MCF 10A (cell line): Measurements from ENCODE around the gene CASTOR2. TPM values are rescaled to one million over a fixed set of nuclear protein-coding genes. Genes with fewer than 3 reads are reported as not detected.
"Not testable (repeated sequence)": the region's sequence is repeated elsewhere in the genome, so short reads cannot be mapped to it uniquely, and the experiment has no call there.

ENCODE experiments used
- BruUV-seq: library from RNA; stranded (reverse); fragments of 400-500 nt; replicated peaks from 2 replicates; lab custom pipeline; 2021; lab: Mats Ljungman, UMichigan
- CTCF ChIA-PET: fragments of 300-600 bp; sonication (Branson Sonifier 250); formaldehyde crosslinking; extraction: SDS; loops from one replicate; lab custom pipeline; 2021; ENCODE audit warnings: antibody characterized with exemption, inconsistent platforms; lab: Yijun Ruan, JAX
- POLR2A ChIA-PET: fragments of 300-600, 350-650 bp; sonication (Branson Sonifier 250); formaldehyde crosslinking; extraction: SDS; loops from one replicate; lab custom pipeline; 2020; ENCODE audit warnings: antibody characterized with exemption, inconsistent platforms; lab: Yijun Ruan, JAX
- DNase-seq: peaks from one replicate; pipeline ENCODE4 v3.0.0-alpha.2; 2018; ENCODE audit not compliant: unreplicated experiment
- H3K27ac Mint-ChIP-seq: one replicate; pipeline ENCODE4 v1.8.0; 2022; ENCODE audit warnings: mild to moderate bottlenecking, low read depth, mixed read lengths; ENCODE audit not compliant: unreplicated experiment
- H3K27me3 Mint-ChIP-seq: one replicate; pipeline ENCODE4 v1.8.0; 2022; ENCODE audit warnings: mixed read lengths; ENCODE audit not compliant: insufficient read depth, unreplicated experiment
- H3K36me3 Mint-ChIP-seq: one replicate; pipeline ENCODE4 v1.8.0; 2022; ENCODE audit warnings: mild to moderate bottlenecking, moderate library complexity, mixed read lengths; ENCODE audit not compliant: insufficient read depth, unreplicated experiment
- H3K4me1 Mint-ChIP-seq: one replicate; pipeline ENCODE4 v1.8.0; 2022; ENCODE audit warnings: mixed read lengths; ENCODE audit not compliant: insufficient read depth, unreplicated experiment
- H3K4me3 Mint-ChIP-seq: one replicate; pipeline ENCODE4 v1.8.0; 2022; ENCODE audit warnings: mild to moderate bottlenecking, moderate library complexity, mixed read lengths; ENCODE audit not compliant: unreplicated experiment
- H3K9me3 Mint-ChIP-seq: one replicate; pipeline ENCODE4 v1.8.0; 2022; ENCODE audit warnings: mixed read lengths; ENCODE audit not compliant: unreplicated experiment
- CTCF ChIP-seq: fragments of 200-600 bp; IDR thresholded peaks from one replicate; pipeline ENCODE4 v1.8.0; 2022; ENCODE audit warnings: antibody characterized with exemption, mild to moderate bottlenecking; ENCODE audit not compliant: unreplicated experiment
- intact Hi-C: fragments of 100-400 bp; cut with micrococcal nuclease; formaldehyde crosslinking; loops from 2 replicates; pipeline ENCODE4 v1.14.1; 2022
- total RNA-seq: library from RNA; stranded (reverse); gene quantifications from 2 replicates; pipeline ENCODE4 v1.2.3, GENCODE V29; 2022

Gene CASTOR2
- total RNA-seq, 1 experiment from 2014 or later: 2.2 TPM

- BruUV-seq, H3K27me3 Mint-ChIP-seq, POLR2A ChIA-PET, H3K4me3 Mint-ChIP-seq, intact Hi-C loops, CTCF ChIA-PET, H3K36me3 Mint-ChIP-seq, H3K27ac Mint-ChIP-seq, DNase-seq, H3K9me3 Mint-ChIP-seq, H3K4me1 Mint-ChIP-seq: not testable (repeated sequence)
These were observed 13.0 kb downstream of the CASTOR2 start for GRCh38 chr7:74977523-74977922.

GRCh38 chr7:74988436-74988835, 23.9 kb downstream of the CASTOR2 start:
- not testable (repeated sequence) for H3K4me3 Mint-ChIP-seq

GRCh38 chr7:74993121-74993520, 28.6 kb downstream of the CASTOR2 start:
- BruUV-seq: no TSS peak
- Mint-ChIP-seq H3K36me3 (no peaks in the 10 kb centered on the region), H3K9me3 (no peaks in the 10 kb centered on the region), H3K4me3 (no peak overlapping the region), H3K4me1 (peaks cover 24% of the 10 kb centered on the region), H3K27me3 (no peaks in the 10 kb centered on the region), H3K27ac (no peak overlapping the region)
- POLR2A ChIA-PET: interaction anchor here (1.2 kb wide), 1 partner anchor 13 kb away, joined by 3 read pairs; no protein-coding TSS in a partner anchor
- CTCF ChIA-PET: no interaction called here
- no peak for TF ChIP-seq CTCF
- DNase-seq: no peak
- intact Hi-C loops: no loop called here

More at GRCh38 chr7:74988436-74988835, 23.9 kb downstream of the CASTOR2 start:
- BruUV-seq, POLR2A ChIA-PET, DNase-seq, H3K27ac Mint-ChIP-seq, H3K9me3 Mint-ChIP-seq, H3K27me3 Mint-ChIP-seq, CTCF ChIA-PET, H3K4me1 Mint-ChIP-seq, intact Hi-C loops, H3K36me3 Mint-ChIP-seq: not testable (repeated sequence)

- intact Hi-C loops, BruUV-seq, H3K36me3 Mint-ChIP-seq, DNase-seq, H3K4me3 Mint-ChIP-seq, H3K9me3 Mint-ChIP-seq, POLR2A ChIA-PET, H3K27me3 Mint-ChIP-seq, CTCF ChIA-PET: not testable (repeated sequence)
- Mint-ChIP-seq H3K27ac (peak overlapping the region; percentile 47), H3K4me1 (peaks cover 24% of the 10 kb centered on the region)
These were observed 30.5 kb downstream of the CASTOR2 start for GRCh38 chr7:74994869-74995543.

- not testable (repeated sequence) for H3K27ac Mint-ChIP-seq
- H3K4me1 Mint-ChIP-seq: peaks cover 27% of the 10 kb centered on the region
These were observed 31.9 kb downstream of the CASTOR2 start for GRCh38 chr7:74996361-74996760.

GRCh38 chr7:74997811-74998210, 33.3 kb downstream of the CASTOR2 start:
- BruUV-seq, H3K4me3 Mint-ChIP-seq, H3K27me3 Mint-ChIP-seq, H3K9me3 Mint-ChIP-seq, CTCF ChIA-PET, H3K36me3 Mint-ChIP-seq, intact Hi-C loops, POLR2A ChIA-PET: not testable (repeated sequence)
- Mint-ChIP-seq H3K4me1 (peaks cover 32% of the 10 kb centered on the region), H3K27ac (peak overlapping the region; percentile 46)
- peak; percentile 24 for DNase-seq

More at GRCh38 chr7:74996361-74996760, 31.9 kb downstream of the CASTOR2 start:
- intact Hi-C loops, POLR2A ChIA-PET, H3K36me3 Mint-ChIP-seq, BruUV-seq, DNase-seq, H3K27me3 Mint-ChIP-seq, H3K9me3 Mint-ChIP-seq, H3K4me3 Mint-ChIP-seq: not testable (repeated sequence)
- CTCF ChIA-PET: interaction anchor here (1.4 kb wide), 1 partner anchor 53 kb away, joined by 5 read pairs; no protein-coding TSS in a partner anchor

GRCh38 chr7:75001356-75001755, 36.9 kb downstream of the CASTOR2 start:
- H3K36me3 Mint-ChIP-seq, BruUV-seq, POLR2A ChIA-PET, H3K9me3 Mint-ChIP-seq, H3K4me3 Mint-ChIP-seq, CTCF ChIA-PET, H3K27me3 Mint-ChIP-seq, H3K27ac Mint-ChIP-seq, intact Hi-C loops: not testable (repeated sequence)
- peak; percentile 73 for DNase-seq
- peaks cover 14% of the 10 kb centered on the region for H3K4me1 Mint-ChIP-seq
